Gastroesophageal sphincter (tissue), 3 donors: ENCODE results near the gene LTBP2.

ENCODE experiments used
- EP300 ChIP-seq: sonication (generic); formaldehyde crosslinking; IDR thresholded peaks from one replicate; pipeline ENCODE4 v1.6.1; 2017; ENCODE audit warnings: antibody characterized with exemption, mild to moderate bottlenecking
- POLR2A ChIP-seq, 2 donors: fragments of 450-650 bp; IDR thresholded peaks; one replicate each; pipeline ENCODE4 v1.6.1; 2017; ENCODE audit warnings: antibody characterized with exemption in 2 of 2, mild to moderate bottlenecking in 2 of 2, moderate library complexity in 1 of 2
- POLR2AphosphoS5 ChIP-seq: sonication (generic); formaldehyde crosslinking; IDR thresholded peaks from one replicate; pipeline ENCODE4 v1.6.1; 2017; ENCODE audit warnings: antibody characterized with exemption
- TF ChIP-seq, protein P1 (sequence below), 4 experiments: fragments of 200-600 bp in 2 of 4; fragments of 450-650 bp in 2 of 4; sonication (generic) in 1 of 4; IDR thresholded peaks; one replicate each; pipeline ENCODE4 v1.5.1; 2017 to 2019; ENCODE audit warnings: antibody characterized with exemption in 4 of 4, mild to moderate bottlenecking in 2 of 4, moderate library complexity in 2 of 4

- TF ChIP-seq, protein P1, sequence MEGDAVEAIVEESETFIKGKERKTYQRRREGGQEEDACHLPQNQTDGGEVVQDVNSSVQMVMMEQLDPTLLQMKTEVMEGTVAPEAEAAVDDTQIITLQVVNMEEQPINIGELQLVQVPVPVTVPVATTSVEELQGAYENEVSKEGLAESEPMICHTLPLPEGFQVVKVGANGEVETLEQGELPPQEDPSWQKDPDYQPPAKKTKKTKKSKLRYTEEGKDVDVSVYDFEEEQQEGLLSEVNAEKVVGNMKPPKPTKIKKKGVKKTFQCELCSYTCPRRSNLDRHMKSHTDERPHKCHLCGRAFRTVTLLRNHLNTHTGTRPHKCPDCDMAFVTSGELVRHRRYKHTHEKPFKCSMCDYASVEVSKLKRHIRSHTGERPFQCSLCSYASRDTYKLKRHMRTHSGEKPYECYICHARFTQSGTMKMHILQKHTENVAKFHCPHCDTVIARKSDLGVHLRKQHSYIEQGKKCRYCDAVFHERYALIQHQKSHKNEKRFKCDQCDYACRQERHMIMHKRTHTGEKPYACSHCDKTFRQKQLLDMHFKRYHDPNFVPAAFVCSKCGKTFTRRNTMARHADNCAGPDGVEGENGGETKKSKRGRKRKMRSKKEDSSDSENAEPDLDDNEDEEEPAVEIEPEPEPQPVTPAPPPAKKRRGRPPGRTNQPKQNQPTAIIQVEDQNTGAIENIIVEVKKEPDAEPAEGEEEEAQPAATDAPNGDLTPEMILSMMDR (IDR thresholded peaks at IDR 0.05) = no peak
- TF ChIP-seq EP300 (no peak), POLR2A (IDR thresholded peaks at IDR 0.05) (no peak), POLR2AphosphoS5 (no peak)
Observed at GRCh38 chr14:74501691-74502090, 110.3 kb downstream of the LTBP2 start.
